IPS-NIHi11 (cell line): ENCODE measurements around the gene CHCHD6.

ENCODE experiments used
- DNase-seq: peaks from one replicate; pipeline ENCODE4 v3.0.0; 2012; ENCODE audit warnings: mixed read lengths, low spot score

The CHCHD6 gene

GRCh38 chr3:126944089-126944965 is 240.3 kb downstream of the CHCHD6 start:
- DNase-seq = no peak

GRCh38 chr3:126945171-126945721 is 241.2 kb downstream of the CHCHD6 start:
- peak; percentile 49 for DNase-seq

- no peak for DNase-seq
Measured at GRCh38 chr3:126945891-126946290, 241.9 kb downstream of the CHCHD6 start.

GRCh38 chr3:126946405-126946804 is 242.4 kb downstream of the CHCHD6 start:
- DNase-seq = no peak

- no peak for DNase-seq
Measured at GRCh38 chr3:126947429-126947828, 243.4 kb downstream of the CHCHD6 start.

- DNase-seq = no peak
Measured at GRCh38 chr3:126948980-126949535, 245.0 kb downstream of the CHCHD6 start.

GRCh38 chr3:126951561-126951960 is 247.5 kb downstream of the CHCHD6 start:
- no peak for DNase-seq

- DNase-seq = no peak
Measured at GRCh38 chr3:126952261-126952982, 248.4 kb downstream of the CHCHD6 start.

- DNase-seq = no peak
Measured at GRCh38 chr3:126952983-126953660, 249.1 kb downstream of the CHCHD6 start.

GRCh38 chr3:126954141-126954842 is 250.3 kb downstream of the CHCHD6 start:
- DNase-seq = no peak

GRCh38 chr3:126955004-126955790 is 251.2 kb downstream of the CHCHD6 start:
- DNase-seq = no peak

- DNase-seq = no peak
Measured at GRCh38 chr3:126956361-126956760, 252.3 kb downstream of the CHCHD6 start.

- no peak for DNase-seq
Measured at GRCh38 chr3:126956866-126957650, 253.0 kb downstream of the CHCHD6 start.

GRCh38 chr3:126957776-126958637 is 254.0 kb downstream of the CHCHD6 start:
- no peak for DNase-seq

- no peak for DNase-seq
Measured at GRCh38 chr3:126958638-126959085, 254.6 kb downstream of the CHCHD6 start.

GRCh38 chr3:126959136-126959920 is 255.3 kb downstream of the CHCHD6 start:
- DNase-seq = no peak

GRCh38 chr3:126959921-126960603 is 256.0 kb downstream of the CHCHD6 start:
- DNase-seq = peak; percentile 63
